Measurements from ENCODE around the gene LMBR1L.
"Not testable (repeated sequence)": the region's sequence is repeated elsewhere in the genome, so short reads cannot be mapped to it uniquely, and the experiment has no call there.

LMBR1L gene

GRCh38 chr12:49084438-49084837 is 26.2 kb downstream of the LMBR1L start:
- DNase-seq = no peak

DNA sequence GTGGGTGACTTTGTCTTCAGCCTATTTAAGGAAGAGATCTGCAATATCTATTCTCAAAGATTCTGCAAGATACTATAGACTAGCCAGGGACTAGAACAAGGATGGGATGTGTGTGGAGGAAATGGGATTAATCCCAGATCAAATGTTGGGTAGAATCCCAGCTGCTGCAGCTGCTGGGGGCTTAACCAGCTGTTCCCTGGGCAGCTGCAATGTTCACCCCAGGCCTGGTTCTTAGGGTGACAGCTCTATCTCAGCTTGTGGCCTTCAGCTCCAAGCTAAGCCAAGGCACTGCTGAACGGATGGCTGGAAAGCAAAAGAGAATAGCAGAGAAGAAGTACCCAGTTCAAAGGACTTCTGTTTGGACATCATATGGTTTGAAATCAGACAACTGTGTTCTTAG is 30.9 kb downstream of the LMBR1L start:
- peak; percentile 68 for DNase-seq

DNA sequence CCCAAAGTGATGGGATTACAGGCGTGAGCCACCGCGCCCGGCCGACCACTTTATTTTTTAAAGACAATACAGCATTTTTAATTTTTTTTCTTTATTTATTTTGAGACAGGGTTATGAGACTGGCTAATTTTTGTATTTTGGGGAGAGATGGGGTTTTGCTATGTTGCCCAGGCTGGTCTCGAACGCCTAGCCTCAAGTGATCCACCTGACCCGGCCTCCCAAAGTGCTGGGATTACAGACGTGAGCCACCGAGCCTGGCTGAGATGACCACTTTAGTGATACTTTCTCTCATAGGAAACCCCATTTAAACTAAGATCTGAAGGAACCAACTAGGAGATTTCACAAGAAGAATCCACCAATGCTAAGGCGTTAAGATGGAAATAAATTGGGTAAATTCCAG is 39.7 kb downstream of the LMBR1L start:
- DNase-seq = no peak

GRCh38 chr12:49069507-49070346 is 40.9 kb downstream of the LMBR1L start, which contains the start of gene RHEBL1:
Gene RHEBL1, minus strand, starts transcription at chr12:49069979. Its CDS starts 194 bp downstream, at chr12:49069785.
- DNase-seq = peak; percentile 98

DNA sequence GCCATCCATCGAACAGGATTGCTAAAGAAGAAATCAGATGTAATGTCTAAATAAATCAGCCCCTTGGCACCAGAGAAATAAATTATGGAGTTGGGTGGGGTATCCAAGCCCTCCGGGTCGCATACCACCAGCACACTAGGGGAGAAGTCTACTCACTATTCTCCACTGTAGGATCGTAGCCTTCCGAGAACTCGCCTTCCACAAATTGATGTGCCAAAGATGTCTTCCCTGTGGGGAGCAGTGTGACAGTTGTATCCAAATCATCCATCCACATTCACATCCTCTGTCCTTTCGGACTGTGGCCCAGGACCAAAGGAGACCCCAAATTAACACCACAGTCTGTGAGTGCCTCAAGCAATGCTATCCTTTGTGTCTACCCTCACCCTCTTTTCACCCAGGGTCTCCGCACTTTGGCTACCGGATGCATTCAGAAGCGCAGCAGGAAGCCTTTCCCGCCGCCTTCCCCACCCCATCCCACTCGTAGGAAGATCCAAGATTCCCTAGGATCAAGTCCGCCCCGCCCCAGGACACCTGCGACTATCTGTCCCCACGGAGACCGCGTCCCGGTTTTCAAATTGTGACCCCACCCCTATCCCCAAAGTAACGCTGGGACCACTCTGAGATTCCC is 41.7 kb downstream of the LMBR1L start:
- no peak for DNase-seq

DNA sequence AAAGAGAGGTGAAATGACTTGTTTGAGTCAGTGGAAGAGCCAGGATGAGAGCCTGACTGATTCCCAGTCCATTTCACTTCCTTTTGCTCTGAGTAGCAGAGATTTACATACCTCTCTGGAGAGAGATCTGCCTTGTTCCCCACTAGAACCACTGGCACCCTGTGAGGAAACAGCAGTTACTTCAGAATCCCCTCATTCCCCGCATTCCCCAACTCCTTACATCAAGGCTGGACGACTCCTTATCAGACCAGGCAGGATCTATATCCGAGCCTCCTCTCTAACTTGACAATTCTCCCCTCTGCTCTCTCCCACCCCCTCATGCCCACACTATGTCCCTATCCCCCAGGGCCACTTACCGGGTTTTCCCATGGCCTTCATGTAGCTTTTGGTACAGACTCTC is 44.5 kb downstream of the LMBR1L start:
- DNase-seq = no peak

DNA sequence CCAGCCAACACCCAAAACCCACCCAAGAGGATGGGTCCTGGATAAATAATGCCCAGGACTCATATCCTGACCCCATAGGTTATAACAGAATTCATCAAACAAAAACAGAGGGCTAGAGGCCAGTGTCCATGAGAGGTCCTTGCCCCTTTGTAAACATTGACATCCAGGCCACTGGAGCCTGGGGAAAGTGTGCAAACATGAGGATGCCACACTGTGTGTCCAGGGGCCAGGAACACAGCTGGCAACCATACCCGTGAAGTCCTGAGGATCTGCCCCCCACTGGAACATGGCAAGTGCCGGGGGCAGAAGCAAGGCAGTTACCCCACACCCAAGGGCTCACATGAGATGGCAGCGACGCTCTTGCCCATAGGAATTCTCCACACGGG is 45.9 kb downstream of the LMBR1L start:
- DNase-seq = no peak

GRCh38 chr12:49061916-49062315 is 48.7 kb downstream of the LMBR1L start:
- DNase-seq = not testable (repeated sequence)

DNA sequence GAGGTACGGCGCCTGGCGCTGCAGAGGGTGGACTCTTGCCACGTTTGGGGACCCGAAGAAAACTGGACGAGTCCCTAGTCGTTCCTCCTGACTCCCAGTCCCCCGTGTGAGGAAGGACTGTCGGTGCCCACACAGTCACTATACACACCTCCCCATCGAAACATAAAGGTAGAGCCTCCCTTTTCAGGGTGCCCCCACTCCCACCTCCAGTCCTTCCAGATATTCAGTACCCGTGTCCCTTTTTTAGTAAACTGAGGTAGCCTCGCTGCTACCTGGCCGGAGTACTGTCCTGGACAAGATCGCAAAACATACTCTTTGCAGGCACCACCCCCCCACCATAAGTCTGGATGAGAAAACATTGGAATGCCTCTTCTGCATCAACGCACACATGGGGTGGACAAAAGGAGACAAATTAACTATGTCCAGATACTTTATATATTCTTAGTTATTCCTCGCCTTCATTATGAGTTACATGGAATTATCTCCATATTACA is 49.4 kb downstream of the LMBR1L start:
- DNase-seq = no peak

- peak; percentile 95 for DNase-seq
These were observed 50.1 kb downstream of the LMBR1L start, which contains the start of gene KMT2D for GRCh38 chr12:49060237-49061156. Gene KMT2D, minus strand, starts transcription at chr12:49060794. Its CDS starts 5,470 bp downstream, at chr12:49055324.

GRCh38 chr12:49059299-49060171 is 51.1 kb downstream of the LMBR1L start:
- no peak for DNase-seq

DNA sequence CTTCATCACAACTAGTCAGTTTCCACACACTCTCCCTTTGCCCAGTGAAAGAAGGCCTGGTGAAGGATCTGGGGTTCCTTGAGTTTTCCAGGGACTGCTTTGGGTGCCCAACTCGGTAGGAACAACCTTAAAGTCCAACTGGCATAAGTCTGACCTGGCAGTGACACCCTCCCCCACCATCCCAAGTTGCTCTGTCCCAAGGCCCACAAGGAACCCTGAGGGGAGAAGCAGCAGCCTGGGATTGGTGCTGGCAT is 51.7 kb downstream of the LMBR1L start:
- no peak for DNase-seq

DNA sequence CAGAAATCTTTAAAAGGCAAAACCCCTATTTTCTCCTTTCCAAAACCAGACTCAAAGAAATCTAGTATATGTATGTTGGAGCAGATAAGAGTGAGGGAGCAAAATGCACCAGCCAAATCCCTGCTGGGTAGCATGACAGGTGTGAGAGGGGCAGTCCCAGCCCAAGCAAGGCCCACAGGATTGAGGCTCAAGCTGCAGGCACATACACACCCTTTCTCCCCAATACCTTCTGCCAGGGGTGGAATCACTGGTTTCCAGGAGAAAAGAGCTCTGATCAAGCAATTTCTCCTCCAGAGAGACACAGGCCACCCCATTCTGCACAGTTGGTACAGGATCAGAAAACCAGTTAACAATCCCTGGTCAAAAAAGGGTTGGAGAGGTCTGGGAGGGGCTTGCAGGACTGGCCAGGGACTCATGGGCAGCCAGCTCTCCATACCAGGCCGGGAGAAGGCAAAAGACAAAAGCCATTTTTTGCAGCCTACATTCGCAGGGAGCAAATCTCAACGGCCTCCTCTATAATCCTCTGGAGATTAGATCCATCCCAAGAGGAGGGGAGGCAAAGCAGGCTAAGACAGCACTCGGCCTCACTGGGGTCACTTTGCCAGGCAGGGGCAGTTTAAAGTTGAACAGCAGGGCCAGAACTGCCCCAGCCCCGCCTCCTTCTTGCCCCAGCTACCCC is 52.1 kb downstream of the LMBR1L start:
- no peak for DNase-seq

- DNase-seq = no peak
These were observed 52.8 kb downstream of the LMBR1L start for GRCh38 chr12:49057888-49058287.

DNA sequence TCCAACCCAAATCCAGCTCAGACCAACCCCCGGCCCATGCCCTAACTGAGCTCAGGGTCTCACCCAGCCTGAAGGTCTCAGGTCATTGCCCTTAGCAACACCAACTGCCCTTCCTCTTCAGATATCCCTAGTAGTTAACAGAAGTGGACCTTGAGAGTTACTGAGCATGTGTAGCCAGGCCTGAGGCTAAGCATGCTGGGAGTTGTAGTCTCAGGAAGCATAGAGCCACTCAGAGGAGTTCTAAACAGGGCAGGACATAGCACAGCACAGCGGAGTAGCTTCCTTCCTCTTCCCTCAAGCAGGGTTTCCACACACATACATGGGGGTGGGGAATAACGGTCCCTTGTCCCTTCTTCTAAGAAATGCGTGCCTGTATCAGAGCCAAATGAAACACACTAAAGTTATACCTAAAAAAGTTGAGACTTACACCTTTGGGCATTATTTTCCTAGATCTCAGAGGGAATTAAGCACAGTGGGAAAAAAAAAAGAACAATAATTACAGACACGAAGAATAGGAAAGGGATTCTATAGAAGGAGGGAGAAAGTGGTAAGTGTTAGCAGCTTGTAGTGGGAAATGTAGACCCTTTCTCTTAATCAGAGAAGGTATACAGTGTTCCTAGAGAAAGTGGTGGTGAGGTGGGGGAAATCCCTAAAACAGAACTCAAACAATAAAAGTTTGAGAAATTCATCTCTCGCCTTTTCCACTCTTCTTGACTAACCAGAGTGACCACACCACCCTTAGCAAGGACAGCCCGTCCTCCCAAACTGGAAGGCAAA is 54.5 kb downstream of the LMBR1L start:
- DNase-seq = peak; percentile 75

DNA sequence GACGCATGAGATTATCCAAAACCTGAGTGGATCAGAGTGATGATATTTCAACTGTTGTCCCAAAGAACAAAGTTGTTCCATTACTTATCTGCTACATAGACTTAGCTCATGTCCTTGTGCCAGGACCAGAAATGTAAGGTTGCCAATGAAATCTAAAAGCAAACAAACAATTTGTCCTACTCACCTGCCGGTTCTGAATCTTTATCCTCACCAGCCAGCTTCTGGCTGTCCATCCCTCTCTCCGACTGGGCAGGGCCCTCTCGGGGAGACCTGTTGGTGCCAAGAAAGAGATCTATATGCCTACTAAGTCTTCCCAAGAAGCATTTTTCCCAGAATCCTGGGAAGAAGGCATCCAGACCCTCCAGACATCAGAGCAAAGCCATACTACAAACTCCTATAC is 55.6 kb downstream of the LMBR1L start:
- DNase-seq = no peak

GRCh38 chr12:49054524-49054923 is 56.1 kb downstream of the LMBR1L start:
- no peak for DNase-seq

DNA sequence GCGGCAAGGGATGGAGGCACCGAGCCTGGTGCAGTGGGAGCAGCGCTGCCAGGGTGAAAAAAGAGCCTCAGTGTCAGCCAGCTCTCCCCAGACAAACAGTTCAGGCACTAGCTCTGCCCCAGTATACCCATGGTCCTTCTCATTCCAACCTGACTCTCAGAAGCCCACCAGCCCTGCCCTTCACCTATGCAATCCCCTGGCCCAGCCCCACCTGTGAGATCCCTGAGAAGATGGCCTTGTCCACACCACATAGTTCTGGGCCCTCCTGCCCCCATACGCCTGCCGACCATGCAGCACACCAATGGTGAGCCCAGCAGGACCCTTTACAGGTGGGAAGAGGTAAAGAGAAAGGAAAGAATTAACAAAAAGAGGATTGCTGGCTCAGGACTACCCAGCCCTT is 56.6 kb downstream of the LMBR1L start:
- DNase-seq = no peak

- no peak for DNase-seq
These were observed 58.0 kb downstream of the LMBR1L start for GRCh38 chr12:49052451-49053208.

Data from femur (tissue), 1 donor.